Measurements from ENCODE around the gene PNPLA7.

- TF ChIP-seq CTCF (conservative IDR thresholded peaks at IDR 0.05; ENCODE audit: low read depth, low read length), result no peak
- no peak for TF ChIP-seq EZH2 (IDR thresholded peaks at IDR 0.05; ENCODE audit: low read length, unreplicated experiment)
- no peak for TF ChIP-seq EZH2phosphoT487 (IDR thresholded peaks at IDR 0.05; ENCODE audit: borderline replicate concordance, low read length)
These were observed 20.4 kb upstream of the PNPLA7 start for GRCh38 chr9:137570566-137570965.
